ENCODE data around the gene PRKAG2.
A peak's percentile ranks its signal among the peaks of the same experiment; 100 is the strongest.

Gene PRKAG2

GRCh38 chr7:151864561-151864960 lies 12.4 kb downstream of the PRKAG2 start:
- no peak for DNase-seq

- DNase-seq = no peak
Measured at GRCh38 chr7:151864081-151864480, 12.8 kb downstream of the PRKAG2 start.

- no peak for DNase-seq
Measured at GRCh38 chr7:151863386-151864079, 13.4 kb downstream of the PRKAG2 start.

GRCh38 chr7:151862606-151863381 lies 14.1 kb downstream of the PRKAG2 start:
- no peak for DNase-seq

- no peak for DNase-seq
Measured at GRCh38 chr7:151861881-151862280, 15.0 kb downstream of the PRKAG2 start.

GRCh38 chr7:151860771-151861170 lies 16.1 kb downstream of the PRKAG2 start:
- DNase-seq = no peak

GRCh38 chr7:151859948-151860685 lies 16.8 kb downstream of the PRKAG2 start:
- no peak for DNase-seq

- no peak for DNase-seq
Measured at GRCh38 chr7:151859111-151859947, 17.6 kb downstream of the PRKAG2 start.

GRCh38 chr7:151858456-151858855 lies 18.5 kb downstream of the PRKAG2 start:
- no peak for DNase-seq

GRCh38 chr7:151857866-151858450 lies 19.0 kb downstream of the PRKAG2 start:
- DNase-seq = no peak

- no peak for DNase-seq
Measured at GRCh38 chr7:151857412-151857811, 19.5 kb downstream of the PRKAG2 start.

GRCh38 chr7:151856516-151856915 lies 20.4 kb downstream of the PRKAG2 start:
- no peak for DNase-seq

- DNase-seq = no peak
Measured at GRCh38 chr7:151856098-151856497, 20.8 kb downstream of the PRKAG2 start.

GRCh38 chr7:151854720-151855071 lies 22.2 kb downstream of the PRKAG2 start:
- no peak for DNase-seq

GRCh38 chr7:151853896-151854719 lies 22.8 kb downstream of the PRKAG2 start:
- no peak for DNase-seq

GRCh38 chr7:151852486-151853396 lies 24.2 kb downstream of the PRKAG2 start:
- DNase-seq = no peak

GRCh38 chr7:151851782-151852181 lies 25.1 kb downstream of the PRKAG2 start:
- peak; percentile 59 to 65 for DNase-seq

GRCh38 chr7:151851145-151851751 lies 25.7 kb downstream of the PRKAG2 start:
- peak; percentile 95 for DNase-seq

- DNase-seq = peak; percentile 47 to 67
Measured at GRCh38 chr7:151850491-151851124, 26.3 kb downstream of the PRKAG2 start.
